Muscle of arm (tissue), 12 donors: ENCODE results near the gene UXS1. TPM values are rescaled to one million over a fixed set of nuclear protein-coding genes. Genes with fewer than 3 reads are reported as not detected.
A peak's percentile ranks its signal among the peaks of the same experiment; 100 is the strongest.

Experiments used
- DNase-seq: peaks from one replicate; pipeline ENCODE4 v3.0.0-alpha.2; 2013
- polyA plus RNA-seq, 12 donors: library from polyadenylated mRNA; unstranded; fragments of 120-200 nt; gene quantifications; one replicate each; pipeline ENCODE4 v1.2.1, GENCODE V29; 2013; ENCODE audit not compliant: insufficient read length in 12 of 12

Gene UXS1
- polyA plus RNA-seq, 12 donors: 33.1 to 596 (median 38.2) TPM

- no peak for DNase-seq
Measured at GRCh38 chr2:106090916-106091618, 103.0 kb downstream of the UXS1 start.

DNA sequence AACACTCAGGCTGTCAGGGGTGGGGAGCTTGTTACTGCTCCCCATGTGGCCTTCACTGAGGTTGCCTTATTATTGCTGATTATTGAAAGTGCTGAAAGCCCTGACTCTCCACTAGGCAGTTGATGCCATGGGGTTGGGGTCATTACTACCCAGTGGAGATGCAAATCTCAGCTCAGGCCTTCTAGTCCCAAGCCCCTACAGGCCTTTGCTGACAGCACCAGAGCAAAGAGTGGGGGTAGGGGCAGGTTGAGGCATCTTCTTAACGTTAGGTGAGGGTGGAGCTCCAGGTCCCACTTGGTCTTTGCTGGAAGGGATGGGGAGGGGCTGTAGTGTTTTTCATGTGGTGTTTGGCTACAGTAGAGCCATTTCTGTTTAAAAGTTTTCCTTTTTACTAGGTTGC is 104.5 kb downstream of the UXS1 start:
- DNase-seq: no peak

- DNase-seq: no peak
Measured at GRCh38 chr2:106085181-106085940, 108.7 kb downstream of the UXS1 start.

GRCh38 chr2:106080959-106081358 is 113.1 kb downstream of the UXS1 start:
- no peak for DNase-seq

- DNase-seq: no peak
Measured at GRCh38 chr2:106078096-106078495, 116.0 kb downstream of the UXS1 start.

- DNase-seq: no peak
Measured at GRCh38 chr2:106076941-106077340, 117.2 kb downstream of the UXS1 start.

GRCh38 chr2:106075048-106075447 is 119.1 kb downstream of the UXS1 start:
- no peak for DNase-seq

DNA sequence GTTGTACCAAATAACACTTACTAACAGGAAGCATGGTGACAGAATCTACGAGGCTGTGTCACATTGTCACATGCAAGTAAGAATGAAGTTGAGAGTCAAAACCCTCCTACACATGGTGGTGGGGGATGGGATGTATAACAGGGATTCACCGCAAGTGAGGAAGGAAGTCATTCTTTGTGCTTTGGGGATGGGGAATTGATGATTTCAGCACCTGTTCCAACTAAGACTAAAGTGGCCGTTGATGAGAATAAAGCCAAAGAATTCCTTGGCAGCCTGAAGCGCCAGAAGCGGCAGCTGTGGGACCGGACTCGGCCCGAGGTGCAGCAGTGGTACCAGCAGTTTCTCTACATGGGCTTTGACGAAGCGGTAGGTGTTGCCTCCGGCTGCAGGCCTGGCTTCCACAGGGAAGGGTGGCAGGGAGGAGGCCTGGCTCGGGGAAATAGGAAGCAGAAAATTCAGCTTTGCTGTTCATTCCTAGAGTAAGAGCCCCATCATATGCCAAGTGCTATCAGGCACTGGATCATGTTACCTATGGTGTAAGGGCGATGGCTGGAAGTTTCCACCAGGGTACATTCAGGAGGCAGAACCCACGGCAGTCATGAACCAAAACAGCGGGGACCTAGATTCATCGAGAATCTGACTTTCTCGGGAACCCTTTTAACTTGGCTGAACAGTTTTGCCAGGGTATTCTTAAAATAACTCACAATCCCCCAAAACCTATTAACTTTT is 120.3 kb downstream of the UXS1 start:
- DNase-seq: no peak

- no peak for DNase-seq
Measured at GRCh38 chr2:106070181-106070580, 123.9 kb downstream of the UXS1 start.

GRCh38 chr2:106068451-106068850 is 125.7 kb downstream of the UXS1 start:
- no peak for DNase-seq

GRCh38 chr2:106065983-106066820 is 127.9 kb downstream of the UXS1 start:
- DNase-seq: no peak

DNA sequence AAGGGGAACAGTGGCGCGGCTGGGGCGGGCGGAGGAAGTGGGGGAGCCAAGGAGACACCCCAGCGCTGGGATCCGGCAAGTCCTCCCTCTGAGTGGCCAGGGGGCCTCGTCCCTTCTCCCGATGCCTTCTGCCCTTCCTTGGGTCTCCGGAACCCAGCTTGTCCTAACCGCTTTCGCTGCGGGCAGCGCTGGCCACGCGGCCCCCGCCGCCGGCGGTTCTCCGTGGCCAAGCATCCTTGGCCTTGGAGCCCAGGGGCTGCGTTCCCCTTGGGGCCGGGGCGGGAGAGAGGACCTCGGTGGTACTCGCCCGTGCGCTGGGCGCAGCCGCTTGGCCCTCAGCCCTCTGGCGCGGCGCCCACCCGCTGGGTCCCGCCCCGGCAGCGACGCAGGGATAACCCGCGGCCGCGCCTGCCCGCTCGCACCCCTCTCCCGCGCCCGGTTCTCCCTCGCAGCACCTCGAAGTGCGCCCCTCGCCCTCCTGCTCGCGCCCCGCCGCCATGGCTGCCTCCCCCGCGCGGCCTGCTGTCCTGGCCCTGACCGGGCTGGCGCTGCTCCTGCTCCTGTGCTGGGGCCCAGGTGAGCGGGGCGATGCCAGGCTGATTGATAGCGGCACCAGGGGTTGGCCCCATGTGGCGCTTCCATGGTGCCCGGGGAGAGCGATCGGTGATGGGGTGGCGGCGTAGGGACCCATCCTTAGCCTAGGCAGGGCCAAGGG is 128.7 kb downstream of the UXS1 start:
- no peak for DNase-seq

GRCh38 chr2:106063181-106063580 is 130.9 kb downstream of the UXS1 start:
- DNase-seq: no peak

DNA sequence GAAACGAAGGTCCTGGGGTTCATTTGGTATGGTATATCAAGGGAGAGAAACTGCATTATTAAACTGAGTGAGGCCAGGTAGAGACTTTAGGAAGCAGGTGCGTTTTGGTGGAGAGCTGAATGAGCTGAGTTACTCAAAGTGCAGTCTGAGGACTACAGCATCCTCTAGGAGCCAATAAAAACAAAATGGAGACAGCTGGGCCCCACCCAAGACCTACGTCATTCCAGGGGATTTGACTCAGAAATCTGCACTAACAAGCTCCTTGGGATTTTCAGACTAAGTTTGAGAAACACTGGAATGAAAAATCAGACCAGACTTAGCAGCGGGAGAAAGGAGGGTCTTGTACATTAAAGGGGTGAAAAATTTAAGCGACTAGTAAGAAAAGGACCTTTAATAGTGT is 131.5 kb downstream of the UXS1 start:
- no peak for DNase-seq

- DNase-seq: peak; percentile 63
Measured at GRCh38 chr2:106061611-106062349, 132.3 kb downstream of the UXS1 start.

- no peak for DNase-seq
Measured at GRCh38 chr2:106059416-106060065, 134.6 kb downstream of the UXS1 start.

DNA sequence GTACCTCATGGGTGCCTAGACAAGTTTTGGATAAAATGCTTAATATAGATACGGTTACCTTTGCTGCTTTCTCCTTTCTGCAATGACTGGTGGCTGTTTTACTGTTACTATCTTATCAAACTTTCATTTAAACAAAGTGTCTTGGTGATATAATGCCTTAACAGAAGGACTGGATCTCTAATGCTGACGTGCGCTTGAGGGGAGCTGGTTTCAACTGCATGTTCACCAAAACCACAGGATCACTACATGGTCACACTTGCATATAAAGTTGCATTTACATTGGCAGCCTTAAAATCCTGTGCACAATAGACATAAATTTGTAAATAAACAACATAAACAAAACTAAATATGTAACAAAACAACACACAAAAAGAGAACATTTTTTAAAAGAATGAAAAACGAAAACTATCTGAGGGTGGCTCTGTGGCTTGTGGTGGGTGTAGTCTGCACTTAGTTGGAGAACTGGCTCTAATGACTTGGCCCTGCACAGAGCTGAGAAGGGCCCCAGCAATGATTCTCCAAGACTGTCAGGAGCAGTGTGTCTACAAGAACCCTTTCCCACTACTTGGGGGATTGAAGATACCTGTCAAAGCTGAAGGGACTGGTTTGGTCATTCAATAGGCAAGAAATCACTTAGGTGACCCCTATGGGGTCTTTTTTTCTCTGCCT is 135.5 kb downstream of the UXS1 start:
- no peak for DNase-seq

DNA sequence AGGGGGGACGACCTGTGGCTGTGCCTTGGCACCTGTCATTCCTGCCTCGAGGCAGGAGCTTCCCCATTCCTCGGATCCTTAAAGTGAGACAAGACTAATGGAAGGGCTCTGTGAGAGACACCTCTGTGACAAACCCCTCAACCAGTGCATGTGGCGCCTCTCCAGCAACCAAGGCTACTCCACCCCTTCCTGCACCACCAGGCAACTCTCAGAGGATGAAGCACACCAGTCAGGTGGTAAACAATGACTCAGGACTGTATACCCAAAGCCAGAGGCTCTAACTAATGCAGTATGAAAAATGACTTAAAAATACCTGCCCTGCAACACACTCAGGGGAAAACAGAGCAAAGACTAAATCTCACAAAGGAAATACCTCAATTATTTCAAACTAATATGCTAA is 136.9 kb downstream of the UXS1 start:
- no peak for DNase-seq
